Urinary bladder (tissue), 4 donors: ENCODE data around the gene GATA5. TPM values are rescaled to one million over a fixed set of nuclear protein-coding genes. Genes with fewer than 3 reads are reported as not detected.
"Not testable (repeated sequence)": the region's sequence is repeated elsewhere in the genome, so short reads cannot be mapped to it uniquely, and the experiment has no call there.

Experiments used
- DNase-seq: peaks from one replicate; pipeline ENCODE4 v3.0.0-alpha.2; 2015; ENCODE audit errors: extremely low spot score
- H3K27ac ChIP-seq: one replicate; pipeline ENCODE4 v1.5.1; 2013; ENCODE audit warnings: low read depth, mild to moderate bottlenecking, moderate library complexity
- H3K36me3 ChIP-seq: one replicate; pipeline ENCODE4 v1.6.1; 2013; ENCODE audit warnings: mild to moderate bottlenecking, moderate library complexity; ENCODE audit not compliant: insufficient read depth
- H3K4me1 ChIP-seq: one replicate; pipeline ENCODE4 v1.6.1; 2013; ENCODE audit warnings: mild to moderate bottlenecking, moderate library complexity; ENCODE audit not compliant: insufficient read depth
- H3K4me3 ChIP-seq: one replicate; pipeline ENCODE4 v1.5.1; 2013; ENCODE audit warnings: low read depth, low read length
- WGBS: extraction: QIAGEN DNeasy Blood & Tissue Kit; methylation state at CpG from one replicate; pipeline ENCODE4 v1.1.7; 2013; 5-methylcytosine and 5-hydroxymethylcytosine counted together
- polyA plus RNA-seq: library from polyadenylated mRNA; stranded (reverse); fragments of 200-250 nt; gene quantifications from one replicate; pipeline ENCODE4 v1.2.3, GENCODE V29; 2013
- total RNA-seq: library from RNA; depleted of rRNA; stranded (reverse); fragments of >200 nt; gene quantifications from one replicate; pipeline ENCODE4 v1.2.3, GENCODE V29; 2014
- donor health status: healthy with polysubstance abuse.
- donor health status: healthy.

Gene GATA5
- total and polyA plus RNA-seq, 2 donors = 6.6 to 27.4 TPM

DNA sequence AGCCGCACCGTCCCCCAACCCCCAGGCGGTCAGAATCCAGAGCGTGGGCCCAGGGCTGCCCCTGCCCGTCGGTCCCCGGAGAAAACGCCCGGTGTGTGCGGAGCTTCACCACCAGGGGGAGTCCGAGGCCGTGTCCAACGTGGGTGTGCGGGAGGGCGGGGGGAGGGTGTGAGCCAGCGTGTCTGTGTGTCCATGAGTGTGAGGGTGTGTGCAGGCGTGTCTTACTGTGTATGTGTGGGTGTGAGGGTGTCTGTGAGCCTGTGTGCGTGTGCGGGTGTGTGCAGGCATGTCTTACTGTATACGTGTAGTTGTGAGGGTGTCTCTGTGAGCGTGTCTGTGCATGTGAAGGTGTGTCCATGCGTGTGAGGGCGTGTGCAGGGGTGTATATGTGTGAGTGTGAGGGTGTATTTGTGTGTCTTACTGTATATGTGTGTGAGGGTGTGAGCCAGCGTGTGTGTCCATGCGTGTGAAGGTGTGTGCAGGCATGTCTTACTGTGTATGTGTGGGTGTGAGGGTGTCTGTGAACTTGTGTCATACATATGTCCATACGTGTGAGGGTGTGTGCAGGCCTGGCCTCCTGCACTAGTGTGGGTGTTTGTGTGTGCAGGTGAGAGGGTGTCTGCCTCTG lies 24.6 kb upstream of the GATA5 start:
- Histone ChIP-seq H3K4me1 (no peaks in the 10 kb centered on the region), H3K27ac (no peak overlapping the region), H3K4me3 (no peak overlapping the region), H3K36me3 (no peaks in the 10 kb centered on the region)
- WGBS = 23% methylated on average over 26 of the region's 26 CpGs
- DNase-seq = no peak

DNA sequence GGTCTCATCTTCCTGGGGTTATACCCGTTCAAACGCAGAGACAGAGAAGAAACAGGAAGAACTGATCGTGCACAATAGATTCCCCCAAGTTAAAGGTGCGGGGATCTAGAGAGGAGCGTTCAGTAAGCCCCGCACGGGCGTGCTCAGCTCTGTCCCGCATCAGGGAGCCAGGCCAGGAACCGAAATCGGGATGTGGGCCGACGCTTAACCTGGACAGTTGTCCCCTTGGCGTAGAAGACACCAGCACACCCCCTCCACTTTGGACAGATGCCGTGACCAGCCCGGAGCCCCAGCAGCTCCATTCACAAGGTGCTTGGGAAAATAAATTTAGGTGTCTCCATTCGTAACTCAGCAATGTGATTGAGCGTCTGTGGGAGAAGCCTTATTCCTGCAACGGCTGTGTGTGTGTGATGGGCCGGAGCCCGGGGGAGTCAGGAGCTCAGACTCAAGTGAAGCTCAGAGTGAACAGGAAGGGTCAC lies 24.0 kb upstream of the GATA5 start:
- no peak overlapping the region for H3K4me3 ChIP-seq
- no peaks in the 10 kb centered on the region for H3K4me1 ChIP-seq
- no peak for DNase-seq
- 64% methylated on average over 21 of the region's 21 CpGs for WGBS
- H3K36me3 ChIP-seq = no peaks in the 10 kb centered on the region
- H3K27ac ChIP-seq = no peak overlapping the region

DNA sequence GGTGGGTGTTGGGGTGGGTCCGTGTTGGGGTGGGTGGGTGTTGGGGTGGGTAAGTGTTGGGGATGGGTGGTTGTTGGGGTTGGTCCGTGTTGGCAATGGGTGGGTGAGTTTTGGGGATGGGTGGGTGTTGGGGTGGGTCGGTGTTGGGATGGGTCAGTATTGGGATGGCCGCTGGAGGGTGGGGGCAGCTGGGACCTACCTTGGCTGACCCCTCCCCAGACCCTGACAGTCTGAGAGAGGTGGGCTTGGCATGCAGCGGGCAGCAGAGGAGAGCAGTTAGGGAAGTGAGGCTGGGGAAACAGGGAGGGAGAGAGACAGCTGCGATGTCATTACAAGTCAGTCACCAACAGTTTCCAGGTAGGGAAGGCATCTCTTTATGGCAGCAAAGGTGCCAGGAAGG lies 23.1 kb upstream of the GATA5 start:
- no peak overlapping the region for H3K27ac ChIP-seq
- H3K4me1 ChIP-seq = no peaks in the 10 kb centered on the region
- no peaks in the 10 kb centered on the region for H3K36me3 ChIP-seq
- H3K4me3 ChIP-seq = no peak overlapping the region
- no peak for DNase-seq
- WGBS = 93% methylated on average over 5 of the region's 6 CpGs

DNA sequence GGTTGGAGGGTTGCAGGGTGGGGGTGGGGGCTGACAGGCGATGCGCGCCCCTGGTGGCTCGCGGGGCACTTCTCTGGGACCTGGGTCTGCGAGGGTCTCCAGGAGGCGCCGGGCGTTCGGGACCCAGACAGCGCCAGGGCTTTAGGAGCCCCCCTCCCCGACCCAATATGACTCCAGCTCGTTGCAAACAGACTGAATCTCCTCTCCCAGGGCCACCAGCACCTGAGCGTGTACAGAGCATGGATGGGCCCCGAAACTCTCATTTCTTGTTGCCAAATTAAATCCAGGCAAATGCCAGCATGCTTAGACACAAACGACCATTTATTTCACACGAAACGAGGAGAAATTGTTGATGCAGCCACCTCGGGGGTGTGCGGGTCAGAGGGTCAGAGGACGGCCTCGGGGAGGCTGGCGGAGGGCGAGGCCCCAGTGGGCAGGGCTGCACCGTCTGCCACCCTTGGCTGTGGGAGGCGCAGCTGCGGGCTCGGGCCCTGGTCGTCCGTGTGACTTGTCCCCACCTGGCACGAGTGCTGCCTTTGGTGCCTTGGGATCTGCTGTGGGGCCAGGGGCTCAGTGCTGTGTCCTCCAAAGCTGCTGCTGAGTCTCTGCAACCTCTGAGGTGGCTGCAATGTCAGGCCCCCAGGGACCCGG lies 20.9 kb upstream of the GATA5 start:
- no peak overlapping the region for H3K4me3 ChIP-seq
- H3K36me3 ChIP-seq = no peaks in the 10 kb centered on the region
- DNase-seq = no peak
- no peaks in the 10 kb centered on the region for H3K4me1 ChIP-seq
- H3K27ac ChIP-seq = no peak overlapping the region
- WGBS = 40% methylated on average over 32 of the region's 32 CpGs

DNA sequence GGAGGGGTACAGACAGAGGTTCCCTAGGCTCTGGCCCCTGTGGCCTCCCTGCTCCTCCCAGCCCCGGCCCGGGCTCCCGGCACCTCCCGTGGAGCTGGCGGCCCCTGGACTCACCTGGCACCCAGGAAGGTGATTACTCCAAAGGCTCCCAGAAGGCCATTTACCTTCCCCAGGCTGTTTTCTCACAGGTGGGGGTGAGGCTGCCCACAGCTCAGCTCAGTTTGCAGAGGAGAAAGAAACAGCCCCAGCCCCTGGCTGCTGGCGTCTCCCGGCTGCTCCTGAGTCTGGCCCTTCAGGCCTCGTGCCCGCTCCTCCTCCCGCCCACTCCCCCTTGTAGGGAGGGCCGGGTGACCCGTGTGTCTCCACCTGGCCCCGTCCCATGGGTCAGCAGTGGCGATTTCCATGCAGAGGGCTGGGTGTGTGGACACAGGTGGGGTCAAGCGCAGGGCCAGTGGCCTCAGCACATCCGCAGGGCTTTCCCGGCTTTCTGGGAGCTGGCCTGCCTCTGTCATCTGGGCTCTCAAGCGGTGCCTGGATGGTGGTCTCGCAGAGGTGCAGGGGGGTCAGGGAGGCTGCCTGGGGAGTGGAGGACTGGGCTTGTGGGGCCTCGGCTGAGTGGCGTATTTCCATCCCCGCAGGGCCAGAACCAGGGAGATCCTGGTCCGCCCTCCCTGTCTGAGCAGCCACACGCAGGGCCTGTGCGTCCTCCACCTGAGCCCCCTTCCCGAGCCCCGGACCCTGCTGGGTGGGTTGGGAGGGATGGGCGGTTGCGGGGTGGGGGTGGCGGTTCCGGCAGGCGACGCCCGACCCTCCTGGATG lies 20.2 kb upstream of the GATA5 start:
- Histone ChIP-seq H3K36me3 (no peaks in the 10 kb centered on the region), H3K4me1 (no peaks in the 10 kb centered on the region), H3K4me3 (no peak overlapping the region), H3K27ac (no peak overlapping the region)
- WGBS = 50% methylated on average over 34 of the region's 34 CpGs
- no peak for DNase-seq

DNA sequence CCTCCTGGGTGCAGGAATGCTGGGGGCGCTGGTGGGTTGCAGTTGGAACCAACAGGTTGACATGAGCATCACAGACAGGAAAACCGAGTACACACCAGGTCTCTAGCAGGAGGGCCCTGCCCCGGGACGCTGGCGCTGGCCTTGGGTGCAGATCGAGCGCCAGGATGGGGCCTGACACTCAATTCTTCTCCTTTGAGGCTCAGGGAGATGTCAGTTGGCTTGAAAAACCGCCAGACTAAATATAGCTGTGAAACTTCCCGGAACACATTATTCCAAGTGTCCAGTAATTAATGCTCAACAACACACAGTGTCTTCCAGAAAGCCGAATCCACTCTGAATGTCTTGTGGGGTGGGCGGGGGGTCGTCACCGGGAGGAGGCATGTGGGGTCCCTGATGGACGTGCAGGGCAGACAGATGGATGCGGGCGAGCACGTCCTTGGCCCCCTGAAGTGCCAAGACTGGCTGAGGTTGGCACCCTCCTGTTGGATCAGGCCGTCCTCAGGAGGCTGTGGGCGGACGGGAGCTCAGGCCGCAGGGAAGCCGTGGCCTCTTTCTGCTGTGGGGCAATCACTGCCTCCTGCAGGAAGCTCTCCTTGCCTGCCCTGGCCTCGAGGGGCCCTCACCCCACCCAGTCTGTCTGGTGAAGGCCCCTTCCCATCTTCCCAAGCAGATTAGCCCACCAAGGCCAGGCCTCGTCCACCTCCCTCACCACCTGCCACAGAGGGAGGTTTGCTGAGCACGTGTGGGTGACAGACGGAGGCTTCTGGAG lies 19.4 kb upstream of the GATA5 start:
- Histone ChIP-seq H3K4me1 (no peaks in the 10 kb centered on the region), H3K4me3 (no peak overlapping the region), H3K27ac (no peak overlapping the region), H3K36me3 (no peaks in the 10 kb centered on the region)
- no peak for DNase-seq
- 67% methylated on average over 26 of the region's 26 CpGs for WGBS

DNA sequence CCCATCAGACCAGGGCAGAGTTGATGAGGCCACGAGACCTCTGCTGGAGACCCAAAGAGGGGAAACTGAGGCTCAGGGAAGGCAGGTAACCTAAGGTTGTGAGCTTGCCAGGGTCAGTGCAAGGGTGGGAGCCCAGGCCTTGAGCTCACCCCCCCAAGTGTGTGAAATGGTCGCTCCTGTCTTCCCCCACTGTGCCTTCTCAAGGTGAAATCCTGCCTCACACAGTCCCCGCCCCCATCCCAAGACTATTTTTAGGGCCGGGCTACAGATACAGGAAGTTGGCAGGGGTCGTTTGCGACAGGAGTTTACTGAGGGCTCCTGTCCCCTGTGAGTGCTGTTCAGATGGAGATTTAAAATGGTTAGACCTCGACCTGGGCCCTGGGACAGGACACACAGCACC lies 18.7 kb upstream of the GATA5 start:
- Histone ChIP-seq H3K4me1 (no peaks in the 10 kb centered on the region), H3K36me3 (no peaks in the 10 kb centered on the region), H3K4me3 (no peak overlapping the region), H3K27ac (no peak overlapping the region)
- WGBS = 39% methylated on average over 7 of the region's 7 CpGs
- no peak for DNase-seq

DNA sequence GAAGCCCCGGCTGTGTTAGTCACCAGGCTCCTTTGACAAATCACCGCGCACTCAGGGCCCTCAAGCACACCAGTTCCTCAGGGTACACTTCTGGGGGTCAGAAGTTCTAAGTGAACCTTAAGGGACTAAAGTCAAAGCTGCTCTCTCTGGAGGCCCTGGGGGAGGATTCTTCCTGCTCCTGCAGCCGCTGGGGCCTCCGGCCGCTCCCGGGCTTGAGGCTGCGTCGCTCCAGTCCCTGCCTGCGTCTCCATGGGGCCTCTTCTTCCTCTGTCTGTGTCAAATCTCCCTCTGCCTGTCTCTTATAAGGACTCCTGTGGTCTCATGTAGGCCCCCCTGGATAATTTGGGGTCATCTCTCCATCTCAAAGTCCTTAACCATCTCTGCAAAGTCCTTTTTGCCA lies 18.1 kb upstream of the GATA5 start:
- WGBS = 97% methylated on average over 10 of the region's 10 CpGs
- Histone ChIP-seq H3K27ac (no peak overlapping the region), H3K4me3 (no peak overlapping the region), H3K36me3 (no peaks in the 10 kb centered on the region), H3K4me1 (no peaks in the 10 kb centered on the region)
- no peak for DNase-seq

DNA sequence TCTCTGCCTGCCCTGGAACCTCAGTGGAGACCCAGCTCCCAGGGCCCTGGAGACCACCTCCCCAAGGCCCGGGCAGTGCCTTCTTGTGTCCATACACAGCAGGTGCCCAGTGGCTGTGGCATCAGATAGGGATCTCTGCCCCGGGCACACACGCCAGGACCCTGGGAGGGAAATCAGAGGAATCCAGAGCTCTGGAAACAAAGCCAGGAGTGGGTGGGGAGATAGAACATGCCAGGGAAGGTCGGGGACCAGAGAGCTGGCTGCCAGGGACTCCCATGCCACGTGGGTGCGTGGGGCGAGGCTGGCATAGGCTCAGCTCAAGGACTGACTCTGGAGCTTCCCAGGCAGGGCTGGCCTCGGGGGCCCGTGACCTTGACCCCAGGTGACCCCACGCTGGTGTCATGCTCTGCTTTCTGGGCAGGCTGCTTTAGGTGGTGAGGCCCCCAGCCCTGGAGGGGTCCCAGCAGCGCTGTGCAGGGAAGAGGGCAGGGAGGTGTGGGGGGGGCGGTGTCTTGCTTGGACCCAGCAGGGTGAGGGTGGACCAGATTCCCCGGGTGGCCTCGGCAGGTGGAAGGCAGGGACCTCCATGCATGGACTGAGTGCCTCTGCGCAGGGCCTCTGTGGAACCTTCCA lies 17.6 kb upstream of the GATA5 start:
- Histone ChIP-seq H3K4me3 (no peak overlapping the region), H3K4me1 (no peaks in the 10 kb centered on the region), H3K36me3 (no peaks in the 10 kb centered on the region), H3K27ac (no peak overlapping the region)
- 84% methylated on average over 15 of the region's 15 CpGs for WGBS
- no peak for DNase-seq

DNA sequence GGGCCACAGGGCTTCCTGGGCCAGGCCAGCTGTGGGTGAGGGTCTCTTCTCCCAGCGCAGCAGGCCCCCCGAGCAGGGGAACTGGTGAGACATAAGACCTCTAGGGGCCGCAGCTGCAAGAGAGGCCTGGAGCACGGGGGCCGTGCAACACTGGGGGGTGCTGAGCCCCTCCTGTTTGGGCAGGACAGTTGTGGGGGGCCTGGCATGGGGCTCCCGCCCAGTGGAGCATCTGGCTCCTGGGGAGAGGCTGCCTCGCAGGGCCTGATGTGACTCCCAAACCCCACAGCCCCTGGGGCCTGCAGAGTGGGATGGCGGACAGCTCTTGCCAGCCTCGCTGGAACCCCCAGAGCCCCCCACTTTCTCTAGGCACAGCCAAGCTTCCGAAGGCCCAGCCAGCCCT lies 16.9 kb upstream of the GATA5 start:
- WGBS = 95% methylated on average over 10 of the region's 10 CpGs
- H3K4me1 ChIP-seq = no peaks in the 10 kb centered on the region
- H3K27ac ChIP-seq = no peak overlapping the region
- no peak overlapping the region for H3K4me3 ChIP-seq
- DNase-seq = no peak
- no peaks in the 10 kb centered on the region for H3K36me3 ChIP-seq

DNA sequence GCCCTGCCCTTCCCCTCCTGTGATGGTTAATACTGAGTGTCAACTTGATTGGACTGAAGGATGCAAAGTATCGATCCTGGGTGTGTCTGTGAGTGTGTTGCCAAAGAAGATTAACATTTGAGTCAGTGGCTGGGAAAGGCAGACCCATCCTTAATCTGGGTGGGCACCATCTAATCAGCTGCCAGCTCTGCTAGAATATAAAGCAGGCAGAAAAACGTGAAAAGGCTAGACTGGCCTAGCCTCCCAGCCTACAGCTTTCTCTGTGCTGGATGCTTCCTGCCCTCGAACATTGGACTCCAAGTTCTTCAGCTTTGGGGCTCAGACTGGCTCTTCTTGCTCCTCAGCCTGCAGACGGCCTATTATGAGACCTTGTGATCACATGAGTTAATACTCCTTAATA lies 15.0 kb upstream of the GATA5 start:
- not testable (repeated sequence) for H3K4me1 ChIP-seq, H3K36me3 ChIP-seq, DNase-seq, H3K4me3 ChIP-seq, H3K27ac ChIP-seq
- whole genome bisulfite sequencing = 83% methylated on average over 4 of the region's 4 CpGs

DNA sequence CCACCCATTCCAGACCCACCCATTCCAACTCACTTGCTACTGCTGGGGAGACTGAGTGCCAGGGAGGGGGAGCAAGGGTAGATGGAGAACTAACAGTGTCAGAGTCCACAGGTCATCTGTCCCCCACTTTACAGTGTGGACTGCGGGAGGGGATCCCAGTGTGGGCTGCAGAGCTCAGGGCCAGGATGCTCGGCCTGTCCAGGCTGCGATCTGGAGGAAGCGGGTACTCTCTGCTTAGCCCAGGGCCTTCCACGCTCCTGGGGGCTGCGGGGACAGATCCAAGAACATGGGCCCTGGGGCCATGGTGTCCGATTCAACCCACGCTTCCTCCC lies 14.1 kb upstream of the GATA5 start:
- no peak for DNase-seq
- Histone ChIP-seq H3K4me1 (no peaks in the 10 kb centered on the region), H3K36me3 (no peaks in the 10 kb centered on the region), H3K4me3 (no peak overlapping the region), H3K27ac (no peak overlapping the region)
- 86% methylated on average over 8 of the region's 8 CpGs for WGBS

DNA sequence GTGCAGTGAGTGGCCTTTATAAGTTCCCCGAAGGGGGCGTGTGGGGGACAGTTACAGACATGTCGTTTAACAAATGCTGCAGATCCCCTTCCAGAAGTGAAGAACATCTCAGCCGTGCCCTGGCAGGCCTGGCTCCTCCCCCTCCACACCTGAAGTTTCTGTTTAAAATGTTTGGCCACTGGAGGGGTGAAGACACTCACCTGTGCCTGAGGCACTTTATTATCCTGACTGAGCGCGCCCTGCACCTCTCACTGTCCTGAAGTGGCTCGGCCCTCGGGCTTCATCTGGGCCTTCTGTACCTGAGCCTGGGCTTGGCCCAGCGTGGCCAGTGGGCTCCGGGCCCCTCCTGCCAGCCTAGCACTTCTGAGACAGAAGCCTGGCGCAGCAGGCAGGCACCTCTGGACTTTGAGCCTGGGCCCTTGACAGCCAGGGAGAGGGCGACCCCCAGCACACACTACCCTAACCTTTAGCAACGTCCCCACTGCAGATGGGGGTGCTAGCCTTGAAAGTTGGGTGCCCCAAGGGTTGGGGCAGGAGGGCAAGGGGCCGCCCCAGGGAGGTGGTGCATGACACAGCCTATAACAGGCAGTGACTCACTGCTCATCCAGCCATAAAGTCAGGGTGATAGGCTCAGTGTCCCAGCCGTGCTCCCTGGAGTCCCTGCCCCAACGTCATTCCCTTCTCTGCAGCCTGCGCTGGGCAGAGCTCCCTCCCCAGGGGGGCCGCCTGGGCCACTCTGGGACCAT lies 13.6 kb upstream of the GATA5 start:
- WGBS = 75% methylated on average over 18 of the region's 18 CpGs
- no peak for DNase-seq
- no peak overlapping the region for H3K27ac ChIP-seq

More for the DNA sequence above, 13.6 kb upstream of the GATA5 start:
- H3K36me3 ChIP-seq = no peaks in the 10 kb centered on the region
- no peak overlapping the region for H3K4me3 ChIP-seq
- H3K4me1 ChIP-seq = no peaks in the 10 kb centered on the region
